K562 (cell line): ENCODE results near the gene ZNF565. TPM values are rescaled to one million over a fixed set of nuclear protein-coding genes. Genes with fewer than 3 reads are reported as not detected.

Experiments used
- AFF4 ChIP-seq: sonication (generic); formaldehyde crosslinking; IDR thresholded peaks from 2 replicates; pipeline ENCODE4 v1.8.0; 2023; ENCODE audit warnings: mild to moderate bottlenecking, missing genetic modification reagents
- ETS2 ChIP-seq: IDR thresholded peaks from 2 replicates; pipeline ENCODE4 v1.6.1; 2016; ENCODE audit warnings: borderline replicate concordance, missing genetic modification characterization, mild to moderate bottlenecking, moderate library complexity, missing compliant biosample characterization; ENCODE audit not compliant: poor library complexity, severe bottlenecking
- FUS ChIP-seq: fragments of 200-400 bp; formaldehyde crosslinking; optimal IDR thresholded peaks from 2 replicates; pipeline ENCODE3; 2017; ENCODE audit warnings: low read depth, low read length
- GABPB2 ChIP-seq: fragments of 250-450 bp; sonication (Bioruptor Pico); conservative IDR thresholded peaks from 2 replicates; pipeline ENCODE4 v1.5.1; 2021; ENCODE audit warnings: mild to moderate bottlenecking
- HNRNPUL1 ChIP-seq: fragments of 200-400 bp; formaldehyde crosslinking; IDR thresholded peaks from 2 replicates; pipeline ENCODE4 v1.6.1; 2017; ENCODE audit warnings: low read length
- ILF3 ChIP-seq: fragments of 450-650 bp; IDR thresholded peaks from 2 replicates; pipeline ENCODE4 v1.6.1; 2018; ENCODE audit warnings: antibody characterized with exemption, mild to moderate bottlenecking, moderate library complexity, borderline replicate concordance
- NFE2L1 ChIP-seq: fragments of 450-650 bp; IDR thresholded peaks from 2 replicates; pipeline ENCODE4 v1.6.1; 2016; ENCODE audit warnings: missing genetic modification characterization, low read depth, mild to moderate bottlenecking, missing compliant biosample characterization, moderate library complexity, borderline replicate concordance
- POLR2AphosphoS5 ChIP-seq: IDR thresholded peaks from 2 replicates; pipeline ENCODE4 v1.6.1; 2011; ENCODE audit warnings: mild to moderate bottlenecking, low read depth, low read length, moderate library complexity; ENCODE audit not compliant: control insufficient read depth, insufficient read depth
- PPARD ChIP-seq: fragments of 250-450 bp; sonication (Bioruptor Pico); IDR thresholded peaks from 2 replicates; pipeline ENCODE4 v1.8.0; 2022; ENCODE audit warnings: inconsistent platforms, mild to moderate bottlenecking, moderate library complexity
- RBM14 ChIP-seq: fragments of 200-400 bp; formaldehyde crosslinking; IDR thresholded peaks from 2 replicates; pipeline ENCODE4 v1.6.1; 2018; ENCODE audit warnings: low read depth, mild to moderate bottlenecking, low read length, moderate library complexity, borderline replicate concordance; ENCODE audit not compliant: insufficient read depth
- RERE ChIP-seq: sonication (generic); formaldehyde crosslinking; IDR thresholded peaks from 2 replicates; pipeline ENCODE4 v1.8.0; 2023; ENCODE audit warnings: missing genetic modification reagents, mild to moderate bottlenecking, borderline replicate concordance
- SIN3A ChIP-seq, 2 experiments: fragments of 150-350 bp in 1 of 2; IDR thresholded peaks; 2 replicates each; pipeline ENCODE4 v1.6.1; 2011 to 2016; ENCODE audit warnings: borderline replicate concordance in 2 of 2, low read depth in 2 of 2, low read length in 2 of 2, mild to moderate bottlenecking in 2 of 2, moderate library complexity in 2 of 2; ENCODE audit not compliant: control insufficient read depth in 1 of 2
- SUPT5H ChIP-seq: fragments of 450-650 bp; IDR thresholded peaks from 2 replicates; pipeline ENCODE4 v1.6.1; 2016
- ZNF507 ChIP-seq: conservative IDR thresholded peaks from 2 replicates; pipeline ENCODE4 v1.6.1; 2017; ENCODE audit warnings: missing genetic modification characterization, missing compliant biosample characterization
- ZNF655 ChIP-seq: fragments of 250-450 bp; sonication (Bioruptor Pico); IDR thresholded peaks from 2 replicates; pipeline ENCODE4 v1.5.0; 2021
- polyA plus RNA-seq, 8 experiments: library from polyadenylated mRNA; depleted of rRNA in 4 of 8; stranded (reverse) in 5 of 8; unstranded in 3 of 8; fragments of >200 nt; fragmentation: Nextera tagmentation in 2 of 8; fragmentation: Illumina TruSeq in 1 of 8; extraction: Ambion mirVana in 2 of 8; extraction: Trizol in 1 of 8; gene quantifications; 2 replicates each; pipeline versions ENCODE4 v1.2.1 to v1.2.3, GENCODE V29; 2011 to 2014; ENCODE audit warnings: inconsistent platforms in 1 of 8, missing spikeins in 1 of 8
- total RNA-seq, 7 experiments: library from RNA; depleted of rRNA in 6 of 7; stranded (reverse); fragments of >200 nt in 6 of 7; fragmentation: Illumina TruSeq in 2 of 7; extraction: Trizol in 2 of 7; gene quantifications; 2 replicates each; pipeline versions ENCODE4 v1.2.1 to v1.2.3, GENCODE V29; 2011 to 2021; ENCODE audit warnings: low replicate concordance in 1 of 7

ZNF565 gene
- total and polyA plus RNA-seq, 9 of the 15 experiments (the other 6 are each of a cell fraction or from before 2014, with no cell fraction given), result 1.3 to 3.2 (median 2.6) TPM

- TF ChIP-seq ZNF655 (CRISPR knock-in tag) (no peak), HNRNPUL1 (no peak), POLR2AphosphoS5 (no peak), ILF3 (no peak), GABPB2 (CRISPR knock-in tag) (no peak), AFF4 (CRISPR knock-in tag) (peak; percentile 33; the same call in 1 of the 2 replicates), ETS2 (tag) (no peak), RBM14 (no peak), ZNF507 (tag) (no peak), RERE (CRISPR knock-in tag) (no peak), SUPT5H (peak; percentile 65; the same call in 1 of the 2 replicates), SIN3A (IDR thresholded peaks at IDR 0.05; ENCODE audit: borderline replicate concordance in 2 of 2, control insufficient read depth in 1 of 2, low read depth in 2 of 2, low read length in 2 of 2) (0 out of 4 replicates have a peak, but pooled peaks of 1 of the 2 experiments have one; percentile 12), FUS (no peak), NFE2L1 (tag) (no peak), PPARD (CRISPR knock-in tag) (no peak)
Measured at GRCh38 chr19:36215276-36216123, 1.0 kb upstream of the ZNF565 start (continued).
